A549 treated with AZD9567 at 1 μM for 4 hours (cell line): ENCODE measurements around the gene WDR86. TPM values are rescaled to one million over a fixed set of nuclear protein-coding genes. Genes with fewer than 3 reads are reported as not detected.

Experiments used
- total RNA-seq: library from RNA; stranded (reverse); fragments of 200-300 nt; extraction: Qiagen RNA extraction; gene quantifications from 5 replicates; pipeline ENCODE4 v1.2.3, GENCODE V29; 2022; ENCODE audit not compliant: insufficient read depth

Gene WDR86
- 0.21 to 0.34 TPM (median 0.28 TPM) in 4 of 5 replicates, not detected in the other for total RNA-seq

GRCh38 chr7:151409667-151410404 is at the start of gene WDR86:
TSS of gene WDR86 (minus strand) at chr7:151410038. CDS start at chr7:151409589, 449 bp downstream.

GRCh38 chr7:151439855-151440798 is 30.3 kb upstream of the WDR86 start, which contains the start of gene CRYGN:
TSS of gene CRYGN (minus strand) at chr7:151440141. CDS start at chr7:151439917, 224 bp downstream.

GRCh38 chr7:151341357-151342101 is 68.3 kb downstream of the WDR86 start, which contains the start of gene NUB1:
TSS of gene NUB1 (plus strand) at chr7:151341812. CDS start at chr7:151345350, 3,538 bp downstream.

Other genes with a start within 250 kb of the WDR86 start
- gene GBX1, start 242.3 kb downstream of the WDR86 start, total RNA-seq: 0.07 to 0.13 TPM (median 0.09 TPM) in 3 of 5 replicates, not detected in the others
- not detected in 5 replicates for gene ASB10, start 222.8 kb downstream of the WDR86 start, total RNA-seq
- gene H2BK1, start 199.6 kb downstream of the WDR86 start, total RNA-seq: not detected in 5 replicates
- 53.3 to 66.9 TPM (median 60.8 TPM) in 5 replicates for gene ABCF2, start 182.8 kb downstream of the WDR86 start, total RNA-seq
- gene CHPF2, start 177.6 kb downstream of the WDR86 start, total RNA-seq: 35.0 to 48.9 TPM (median 44.8 TPM) in 5 replicates
- 4.3 to 8.8 TPM (median 8.1 TPM) in 5 replicates for gene SMARCD3, start 161.3 kb downstream of the WDR86 start, total RNA-seq
- gene NUB1, start 68.2 kb downstream of the WDR86 start, total RNA-seq: 34.3 to 39.1 TPM (median 37.3 TPM) in 5 replicates
- not detected in 5 replicates for gene CRYGN, start 30.1 kb upstream of the WDR86 start, total RNA-seq
- gene RHEB, start 109.9 kb upstream of the WDR86 start, total RNA-seq: 109 to 157 TPM (median 151 TPM) in 5 replicates